A172 (cell line): ENCODE results near the gene KDM7A. TPM values are rescaled to one million over a fixed set of nuclear protein-coding genes. Genes with fewer than 3 reads are reported as not detected.
"Not testable (repeated sequence)": the region's sequence is repeated elsewhere in the genome, so short reads cannot be mapped to it uniquely, and the experiment has no call there.

Experiments
- DNase-seq: peaks from one replicate; pipeline ENCODE4 v3.0.0-alpha.2; 2015; ENCODE audit warnings: low spot score
- total RNA-seq: library from RNA; depleted of rRNA; stranded (reverse); fragments of >200 nt; shearing (Covaris generic); gene quantifications from 2 replicates; pipeline ENCODE4 v1.2.3, GENCODE V29; 2014

Gene KDM7A
- total RNA-seq, 1 experiment from 2014 or later = 0.47 TPM

DNA sequence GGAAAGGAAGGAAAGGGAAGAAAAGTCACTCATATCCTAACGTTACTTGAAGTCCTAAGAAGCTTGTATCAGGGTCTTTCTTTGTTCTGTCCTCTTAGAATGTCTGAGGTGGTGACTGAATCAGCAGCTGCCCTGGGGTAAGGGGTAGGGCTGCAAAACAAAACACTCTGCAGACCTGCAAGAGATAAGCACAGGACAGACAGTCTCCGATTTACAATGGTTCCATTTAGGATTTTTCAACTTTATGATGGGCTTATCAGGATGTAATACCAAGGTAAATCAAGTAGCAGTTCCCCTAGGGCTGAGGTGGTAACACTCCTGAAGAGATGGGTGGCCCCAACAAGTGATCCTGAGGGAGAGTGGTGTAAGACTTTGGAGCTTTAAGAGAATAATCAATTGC is 16.5 kb downstream of the KDM7A start:
- no peak for DNase-seq

DNA sequence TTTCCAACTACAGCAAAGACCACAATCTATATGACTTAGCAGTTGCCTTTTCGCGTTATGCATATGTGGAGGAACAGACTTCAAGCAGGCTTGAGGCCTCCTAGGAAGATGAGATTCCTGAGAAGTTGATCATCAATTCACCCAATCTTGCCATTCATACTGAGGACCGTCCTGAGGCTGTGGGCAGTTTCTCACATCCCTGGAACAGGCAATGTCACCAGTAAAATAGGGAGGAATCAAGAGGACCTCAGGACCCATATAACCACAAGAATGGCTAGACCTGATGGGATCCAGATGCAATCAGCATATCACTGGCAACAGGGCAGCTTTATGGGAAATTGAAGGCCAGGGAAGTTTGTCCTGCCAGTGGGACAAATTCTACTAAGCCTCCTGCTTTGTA is 17.3 kb downstream of the KDM7A start:
- DNase-seq = no peak

DNA sequence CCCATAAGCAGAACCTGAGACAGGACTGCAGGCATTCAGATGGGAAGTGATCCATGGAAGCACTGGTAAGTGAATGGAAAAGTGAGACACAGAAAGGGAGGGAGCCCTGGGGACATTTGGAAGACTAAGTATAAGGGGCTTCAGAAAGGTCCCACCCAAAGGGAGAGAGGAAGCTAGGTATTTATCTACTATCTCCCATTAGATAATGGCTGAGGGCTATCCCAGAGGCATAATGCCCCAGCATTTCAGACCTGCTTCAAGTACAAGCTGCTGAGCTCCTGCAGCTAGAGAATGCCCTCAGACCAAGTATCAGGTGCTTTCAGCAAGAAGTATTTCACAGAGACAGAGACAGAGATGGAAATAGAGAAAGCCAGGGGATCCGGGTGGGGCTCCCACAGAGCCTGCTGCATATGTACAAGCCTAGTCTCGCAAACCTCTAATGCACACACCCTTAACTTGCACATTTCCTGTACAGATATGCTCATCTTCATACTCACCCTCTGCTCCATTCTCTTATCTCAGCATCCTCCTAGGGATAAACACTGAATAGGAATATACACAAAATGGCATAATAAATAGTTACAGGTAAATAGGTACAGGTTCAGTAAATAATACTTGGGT is 20.2 kb downstream of the KDM7A start:
- no peak for DNase-seq

DNA sequence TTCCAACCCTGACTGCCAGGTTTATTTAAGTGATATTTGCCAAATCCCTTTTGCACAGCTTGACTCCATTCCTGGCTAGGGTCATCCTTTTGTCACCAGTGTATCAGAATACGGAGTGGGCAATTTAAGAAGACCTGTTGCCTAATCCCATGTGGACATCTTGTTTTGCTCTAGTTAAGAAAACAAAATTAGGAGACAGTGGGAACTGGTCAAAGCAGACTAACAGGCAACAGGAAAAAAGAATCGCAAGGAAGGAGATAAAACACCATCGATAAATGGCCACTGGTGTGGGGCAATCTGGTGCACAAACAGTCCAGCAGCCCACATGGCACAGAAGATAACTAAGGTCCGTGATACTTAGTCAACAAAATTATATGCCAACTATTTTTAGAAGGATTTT is 21.4 kb downstream of the KDM7A start:
- DNase-seq = no peak

DNA sequence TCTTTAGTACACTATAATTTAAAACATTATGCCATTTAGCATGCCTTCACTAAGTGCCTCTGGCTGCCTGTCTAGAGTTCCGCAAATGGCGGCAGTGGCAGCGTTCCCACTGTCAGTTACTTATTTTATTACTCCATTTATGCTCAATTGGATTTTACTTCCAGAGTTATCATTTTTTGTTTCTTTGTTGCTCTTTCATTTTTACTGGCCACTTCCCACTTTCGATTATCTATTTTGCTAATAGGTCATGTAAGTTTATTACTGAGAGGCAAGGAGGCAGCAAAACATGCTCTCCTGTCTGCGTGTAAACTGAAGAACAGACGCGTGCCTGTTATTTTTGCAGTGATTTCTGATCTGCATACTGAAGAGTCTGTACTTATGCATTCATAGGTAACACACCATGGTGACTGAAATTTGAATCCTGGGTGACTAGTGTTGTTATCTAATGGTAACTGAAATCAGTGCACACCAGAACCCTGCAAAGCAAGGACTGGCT is 23.1 kb downstream of the KDM7A start:
- DNase-seq = no peak

DNA sequence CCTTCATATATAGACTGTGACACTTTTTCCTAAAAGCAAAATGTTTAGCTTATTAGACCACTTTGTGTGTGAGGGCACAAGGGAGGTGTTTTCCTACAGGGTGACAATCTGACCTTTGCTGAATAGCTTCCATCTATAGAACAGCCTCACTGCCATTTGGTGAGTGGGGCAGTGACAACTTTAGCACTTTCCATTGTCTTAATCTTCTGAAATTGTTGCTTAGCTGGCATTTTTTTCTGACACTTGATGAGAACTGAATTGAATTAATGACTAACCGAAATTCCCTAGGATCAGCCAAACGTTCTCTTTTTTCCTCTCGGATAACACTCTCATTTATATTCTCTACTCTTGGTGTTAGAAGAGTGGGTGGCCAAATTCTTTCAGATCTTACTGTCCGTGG is 30.2 kb downstream of the KDM7A start:
- DNase-seq = no peak

DNA sequence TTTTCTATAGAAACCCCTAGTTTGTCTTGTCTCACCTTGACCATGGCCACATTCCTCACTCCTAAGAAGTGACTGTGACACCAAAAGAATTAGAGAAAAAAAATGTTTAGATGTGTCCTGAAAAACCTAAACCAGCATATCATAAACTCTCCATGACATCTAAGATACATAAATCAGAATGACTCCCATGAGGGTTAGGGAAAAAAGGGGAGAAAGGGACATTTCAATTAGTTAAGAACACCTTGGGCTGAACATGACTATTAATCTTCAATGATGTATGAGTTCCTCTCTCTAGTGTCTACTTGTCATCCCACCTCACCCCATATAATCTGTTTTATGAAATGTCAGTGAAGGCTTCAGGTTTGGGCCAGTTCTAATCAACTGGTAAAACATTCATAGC is 31.1 kb downstream of the KDM7A start:
- DNase-seq = no peak

DNA sequence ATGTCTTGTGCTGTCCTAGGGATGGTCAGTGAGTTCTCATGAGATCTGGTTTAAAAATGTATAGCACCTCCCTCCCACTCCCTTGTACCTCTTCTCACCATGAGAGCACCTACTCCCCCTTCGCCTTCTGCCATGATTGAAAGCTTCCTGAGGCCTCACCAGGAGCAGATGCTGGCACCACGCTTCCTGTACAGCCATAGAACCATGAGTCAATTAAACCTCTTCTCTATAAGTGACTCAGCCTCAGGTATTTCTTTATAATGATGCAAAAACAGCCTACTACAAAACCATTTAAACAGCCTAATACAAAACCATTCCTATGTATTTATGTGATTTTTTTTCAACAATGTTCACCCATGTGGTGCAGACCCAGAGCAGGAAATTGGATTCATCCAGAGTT is 32.0 kb downstream of the KDM7A start:
- no peak for DNase-seq

DNA sequence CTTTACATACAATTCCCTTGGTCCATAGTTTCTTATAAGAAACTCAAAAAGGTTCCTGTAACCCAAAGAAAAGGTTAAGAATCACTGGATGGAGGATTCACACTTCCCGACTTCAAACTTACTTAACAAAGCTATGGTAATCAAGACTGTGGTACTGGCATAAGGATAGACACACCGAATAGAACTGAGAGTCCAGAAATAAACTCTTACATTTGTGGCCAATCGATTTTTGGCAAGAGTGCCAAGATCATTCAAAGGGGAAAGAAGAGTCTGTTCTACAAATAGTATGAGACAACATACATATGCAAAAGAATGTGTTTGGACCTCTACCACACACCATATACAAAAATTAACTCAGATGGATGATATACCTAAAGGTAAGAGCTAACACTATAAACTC is 32.8 kb downstream of the KDM7A start:
- no peak for DNase-seq

DNA sequence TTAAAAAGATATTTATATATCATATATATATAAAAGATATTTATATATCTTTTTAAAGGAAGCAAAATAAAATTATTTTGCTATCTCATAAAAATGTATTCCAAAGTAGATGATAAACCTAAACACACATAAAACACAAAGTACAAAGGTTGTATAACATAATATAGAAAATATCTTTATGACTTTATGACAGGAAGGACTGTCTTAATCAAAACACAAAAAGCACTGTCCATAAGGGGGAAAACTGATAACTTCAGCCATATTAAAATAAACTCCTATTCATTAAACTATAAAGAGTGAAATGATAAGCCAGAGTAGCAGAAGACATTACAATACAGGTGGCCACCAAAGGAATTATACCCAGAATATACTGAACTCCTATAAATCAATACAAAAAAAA is 34.8 kb downstream of the KDM7A start:
- DNase-seq = no peak

DNA sequence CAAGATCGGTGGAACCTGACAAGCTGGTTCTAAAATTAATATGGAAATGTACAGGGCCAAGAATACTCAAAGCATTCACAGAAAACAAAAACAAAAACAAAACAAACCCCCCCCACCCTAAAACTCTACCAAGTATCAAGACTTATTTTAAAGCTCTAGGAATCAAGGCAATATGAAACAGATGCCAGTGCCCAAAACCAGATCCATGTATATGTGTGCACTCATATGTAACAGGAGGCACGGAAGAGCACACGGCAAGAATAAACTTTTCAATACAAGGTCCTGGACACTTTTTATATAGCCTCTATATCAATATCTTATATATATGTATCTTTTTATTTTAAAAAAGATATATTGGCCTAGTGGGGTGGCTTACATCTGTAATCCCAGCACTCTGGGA is 35.5 kb downstream of the KDM7A start:
- DNase-seq = no peak

DNA sequence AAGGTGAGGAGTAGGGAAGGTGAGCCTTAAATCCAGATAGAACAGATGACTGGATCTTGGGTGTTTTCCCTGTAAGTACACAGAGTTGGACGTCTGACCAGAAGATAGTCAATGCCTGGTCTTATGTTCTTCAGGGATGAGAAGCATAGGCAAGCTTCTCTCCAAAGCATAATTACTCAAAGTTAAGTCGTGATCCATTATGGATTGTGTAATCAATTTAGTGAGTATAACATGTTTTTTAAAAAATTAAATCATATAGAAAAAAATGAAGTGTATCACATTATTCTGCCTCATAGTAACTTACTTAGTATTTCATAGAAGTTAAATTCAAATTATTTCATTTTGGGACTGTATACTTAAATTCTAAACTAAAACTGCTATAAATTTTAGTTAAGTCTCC is 39.7 kb downstream of the KDM7A start:
- no peak for DNase-seq

DNA sequence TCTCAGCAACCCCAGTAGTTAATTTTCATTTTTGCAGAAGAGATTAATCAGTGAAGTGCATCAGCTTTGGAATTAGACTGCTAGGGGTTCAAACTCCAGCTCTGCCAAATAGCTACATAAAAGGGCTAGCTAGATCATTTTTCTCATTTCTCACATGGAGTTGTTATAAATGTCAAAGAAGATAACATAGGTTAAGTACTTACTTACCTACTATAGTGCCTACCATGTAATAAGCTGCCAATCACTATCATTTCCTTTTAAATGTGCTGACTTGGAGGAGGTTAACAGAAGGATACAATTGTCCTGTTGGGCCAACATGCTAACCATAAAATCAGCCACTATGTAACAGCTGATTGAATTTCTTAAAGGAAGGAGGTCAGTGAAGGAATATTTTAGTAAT is 40.7 kb downstream of the KDM7A start:
- DNase-seq = no peak

DNA sequence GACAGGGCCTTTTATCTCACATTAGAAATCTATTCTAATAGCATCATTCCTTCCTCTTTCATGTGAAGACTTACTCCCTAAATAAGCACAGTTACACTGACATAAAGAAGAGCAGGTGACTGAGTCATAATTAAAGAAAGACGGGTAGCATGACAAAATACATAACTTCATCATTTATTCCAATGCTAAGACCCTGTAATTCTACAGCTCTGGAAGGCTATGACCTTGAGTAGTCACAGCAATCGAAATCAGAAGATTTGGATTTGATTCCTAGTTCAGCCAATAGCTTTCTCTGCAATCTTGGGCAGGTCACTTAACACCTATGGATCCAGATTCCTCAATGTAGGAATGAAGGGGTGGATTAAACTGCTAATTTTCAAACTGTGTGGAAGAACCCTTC is 42.7 kb downstream of the KDM7A start:
- DNase-seq = no peak

DNA sequence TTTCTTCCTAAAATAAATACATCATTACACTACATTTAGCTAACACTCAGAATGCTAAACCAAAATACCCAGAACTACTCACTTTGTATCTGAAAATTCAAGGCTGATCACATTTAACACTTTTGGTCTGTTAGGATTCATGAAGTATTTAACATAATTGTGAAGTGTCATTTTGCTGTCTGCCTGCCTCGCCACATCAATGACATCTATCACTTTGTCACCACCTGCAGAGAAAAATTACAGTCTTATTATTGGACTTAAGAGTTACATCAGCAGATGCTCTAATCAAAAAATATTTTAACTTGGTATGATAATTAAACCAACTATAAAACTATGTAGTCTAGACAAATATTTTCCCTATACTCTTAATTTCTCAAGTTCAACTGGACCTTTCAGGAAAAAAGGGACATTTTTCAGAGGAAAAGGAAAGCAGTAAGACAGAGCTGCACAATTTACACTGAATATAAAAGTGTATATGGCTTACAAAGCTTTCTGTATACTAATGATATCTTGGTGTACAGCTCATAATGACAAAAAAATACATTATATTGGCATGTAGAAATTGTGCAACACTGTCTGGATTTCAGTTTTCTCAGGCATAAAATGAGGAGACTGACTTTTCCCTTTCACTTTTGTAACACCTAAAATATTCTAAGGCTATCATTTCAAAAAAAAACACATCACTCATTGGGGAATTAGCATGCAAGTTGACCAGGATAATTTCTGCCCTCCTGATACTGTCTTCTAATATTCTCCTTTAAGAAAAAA is 49.2 kb downstream of the KDM7A start:
- DNase-seq = no peak

DNA sequence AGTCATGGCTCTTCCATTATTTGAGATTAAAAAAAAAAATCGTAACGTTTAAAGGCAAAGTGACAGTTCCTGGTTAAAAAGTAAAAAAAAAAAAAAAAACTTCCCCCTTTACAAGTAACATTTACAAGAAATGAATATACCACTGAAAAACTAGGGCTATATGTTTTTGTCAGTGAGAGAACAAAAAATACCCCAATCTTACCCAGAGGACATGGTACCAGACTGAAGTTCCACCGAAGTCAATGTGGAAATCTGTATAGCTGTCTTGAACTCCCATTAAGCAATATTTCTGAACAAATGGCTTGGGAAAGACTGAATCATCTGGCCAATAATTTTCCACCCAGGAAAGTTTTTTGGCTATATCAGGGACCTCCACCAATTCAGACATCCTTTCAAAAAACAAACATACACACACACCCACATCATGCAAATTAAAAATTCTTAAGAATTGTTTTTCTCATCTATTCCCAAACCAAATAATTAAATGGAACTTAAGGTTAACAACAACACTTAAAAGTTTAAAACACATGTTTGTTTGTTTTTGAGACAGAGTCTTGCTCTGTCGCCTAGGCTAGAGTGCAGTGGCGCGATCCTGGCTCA is 50.2 kb downstream of the KDM7A start:
- no peak for DNase-seq

DNA sequence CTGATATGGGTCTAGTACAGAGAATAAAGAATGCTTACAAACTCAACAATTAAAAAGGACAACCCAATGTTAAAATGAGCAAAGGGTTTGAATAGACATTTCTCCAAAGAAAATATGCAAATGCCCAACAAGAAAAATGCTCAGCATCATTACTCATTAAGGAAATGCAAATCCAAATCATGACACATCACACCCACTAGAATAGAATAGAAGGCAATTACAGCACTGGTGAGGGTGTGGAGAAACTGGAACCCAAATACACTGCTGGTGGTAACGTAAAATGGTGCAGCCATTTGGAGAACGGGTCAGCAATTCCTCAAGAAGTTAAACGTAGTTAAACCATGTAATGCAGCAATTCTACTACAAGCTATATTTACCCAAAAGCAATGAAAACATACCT is 53.8 kb downstream of the KDM7A start:
- DNase-seq = no peak

DNA sequence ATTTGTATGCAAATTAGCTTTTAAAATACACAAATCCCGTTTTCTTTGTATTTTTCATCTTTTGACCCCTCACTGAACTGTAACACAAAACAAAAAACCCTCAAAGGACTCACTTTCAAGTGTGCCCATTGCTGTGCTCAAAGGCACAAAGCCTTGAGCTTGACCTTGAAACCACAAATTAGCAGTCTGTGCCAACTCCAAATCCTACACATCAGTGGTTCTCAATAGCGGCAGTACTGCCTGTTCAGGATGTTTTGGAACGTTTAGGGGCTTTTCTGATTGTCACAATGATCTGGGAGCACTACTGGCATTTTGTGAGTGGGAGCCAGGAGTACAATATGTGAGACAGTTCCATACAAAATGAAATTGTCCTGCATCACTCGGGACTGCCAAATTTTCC is 55.5 kb downstream of the KDM7A start:
- no peak for DNase-seq

DNA sequence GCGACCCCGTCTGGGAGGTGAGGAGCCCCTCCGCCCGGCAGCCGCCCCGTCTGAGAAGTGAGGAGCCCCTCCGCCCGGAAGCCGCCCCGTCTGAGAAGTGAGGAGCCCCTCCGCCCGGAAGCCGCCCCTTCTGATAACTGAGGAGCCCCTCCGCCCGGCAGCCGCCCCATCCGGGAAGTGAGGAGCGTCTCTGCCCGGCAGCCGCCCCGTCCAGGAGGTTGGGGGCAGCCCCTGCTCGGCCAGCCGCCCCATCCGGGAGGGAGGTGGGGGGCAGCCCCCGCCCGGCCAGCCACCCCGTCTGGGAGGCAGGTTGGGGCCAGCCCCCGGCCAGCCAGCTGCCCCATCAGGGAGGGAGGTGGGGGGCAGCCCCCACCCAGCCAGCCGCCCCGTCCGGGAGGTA is 62.0 kb downstream of the KDM7A start:
- DNase-seq = not testable (repeated sequence)

DNA sequence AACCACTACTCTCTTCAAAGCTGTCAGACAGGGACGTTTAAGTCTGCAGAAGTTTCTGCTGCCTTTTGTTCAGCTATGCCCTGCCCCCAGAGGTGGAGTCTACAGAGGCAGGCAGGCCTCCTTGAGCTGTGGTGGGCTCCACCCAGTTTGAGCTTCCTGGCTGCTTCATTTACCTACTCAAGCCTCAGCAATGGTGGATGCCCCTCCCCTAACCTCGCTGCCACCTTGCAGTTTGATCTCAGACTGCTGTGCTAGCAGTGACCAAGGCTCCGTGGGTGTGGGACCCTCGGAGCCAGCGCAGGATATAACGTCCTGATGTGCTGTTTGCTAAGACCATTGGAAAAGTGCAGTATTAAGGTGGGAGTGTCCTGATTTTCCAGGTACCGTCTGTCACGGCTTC is 68.0 kb downstream of the KDM7A start:
- not testable (repeated sequence) for DNase-seq

DNA sequence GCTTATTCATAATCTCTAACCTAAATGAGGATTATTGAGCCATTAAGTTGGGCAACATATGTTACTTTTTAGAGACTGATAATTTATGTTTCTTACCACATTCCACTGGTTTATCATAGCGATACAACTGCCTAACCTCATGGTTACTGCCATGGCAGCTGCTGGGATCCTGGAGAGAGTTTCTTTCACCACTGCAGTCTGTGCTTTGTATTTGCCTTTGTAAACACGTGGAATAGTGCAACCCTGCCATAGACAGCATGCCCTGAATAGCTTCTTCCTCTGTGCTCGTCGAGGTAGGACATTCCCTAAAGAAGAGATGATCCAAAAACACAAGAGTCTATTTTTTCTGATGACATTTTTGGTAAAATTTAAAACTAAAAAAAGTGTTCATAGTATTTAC is 80.3 kb downstream of the KDM7A start:
- DNase-seq = no peak

DNA sequence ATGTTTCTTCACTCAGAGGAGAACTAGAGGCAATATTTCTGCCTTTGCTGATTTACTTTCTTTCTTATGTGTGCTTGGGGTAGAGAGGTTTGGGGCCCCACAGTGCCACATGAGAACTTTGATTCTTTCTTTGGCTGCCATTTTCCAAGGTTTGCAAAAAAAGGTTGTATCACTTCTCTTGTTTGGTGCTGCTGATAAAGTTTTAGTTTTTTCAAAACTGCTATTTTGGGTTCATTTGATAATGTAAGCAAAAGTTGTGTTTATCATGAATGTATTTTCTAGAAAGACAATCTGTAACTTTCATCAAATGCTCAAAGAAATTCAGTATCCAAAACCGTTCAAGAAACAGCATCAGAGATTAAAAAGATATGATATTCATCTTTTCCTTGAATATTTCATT is 83.4 kb downstream of the KDM7A start:
- DNase-seq = no peak

DNA sequence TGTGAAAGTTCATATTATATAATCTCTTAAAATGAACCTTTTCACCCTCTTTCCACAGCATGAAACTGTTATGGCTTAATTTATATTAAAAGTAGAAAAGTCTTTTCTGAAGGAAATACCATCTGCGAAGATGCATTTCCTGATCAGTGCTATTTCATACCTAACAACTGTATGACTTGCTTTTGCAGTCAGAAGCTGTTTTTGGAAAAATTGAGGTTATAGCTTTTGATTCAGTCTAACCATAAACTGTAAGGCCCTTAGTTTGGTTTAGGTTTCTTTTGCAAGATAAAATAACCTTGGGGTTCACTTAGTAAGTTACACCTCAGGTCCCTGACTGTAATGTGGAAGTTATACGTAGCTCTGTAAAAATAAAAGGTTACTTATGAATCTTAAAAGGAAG is 91.3 kb downstream of the KDM7A start:
- no peak for DNase-seq
